ENCODE data around the gene IFNAR2.

DNA sequence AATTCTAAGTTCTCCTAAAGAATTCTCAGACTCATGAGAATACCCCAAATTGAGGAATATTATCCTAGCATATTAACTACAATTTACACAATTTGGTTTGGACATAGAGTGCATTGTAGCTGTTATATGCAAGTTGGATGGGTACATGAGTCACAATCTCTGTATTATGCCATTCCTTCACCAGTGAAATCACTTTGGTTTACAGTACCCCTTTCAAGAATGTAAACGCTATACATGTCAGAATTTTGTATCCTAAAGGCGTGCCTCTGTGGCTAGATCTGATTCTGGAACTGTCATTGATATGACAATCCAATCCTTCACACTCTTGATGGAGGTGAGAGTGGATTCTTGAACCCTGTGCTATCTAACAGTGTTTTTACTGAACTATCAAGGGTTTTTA is 29.7 kb downstream of the IFNAR2 start:
- TF ChIP-seq SUZ12 (IDR thresholded peaks at IDR 0.05; ENCODE audit: extremely low read depth, insufficient read depth, insufficient read length), result no peak
- no peak for TF ChIP-seq ZNF274 (IDR thresholded peaks at IDR 0.05; ENCODE audit: low read depth, low read length)
- TF ChIP-seq YY1 (IDR thresholded peaks at IDR 0.05; ENCODE audit: insufficient read depth, insufficient read length), result no peak

Measured in NT2/D1 (cell line).